ENCODE data around the gene RASAL1.

Gene RASAL1

DNA sequence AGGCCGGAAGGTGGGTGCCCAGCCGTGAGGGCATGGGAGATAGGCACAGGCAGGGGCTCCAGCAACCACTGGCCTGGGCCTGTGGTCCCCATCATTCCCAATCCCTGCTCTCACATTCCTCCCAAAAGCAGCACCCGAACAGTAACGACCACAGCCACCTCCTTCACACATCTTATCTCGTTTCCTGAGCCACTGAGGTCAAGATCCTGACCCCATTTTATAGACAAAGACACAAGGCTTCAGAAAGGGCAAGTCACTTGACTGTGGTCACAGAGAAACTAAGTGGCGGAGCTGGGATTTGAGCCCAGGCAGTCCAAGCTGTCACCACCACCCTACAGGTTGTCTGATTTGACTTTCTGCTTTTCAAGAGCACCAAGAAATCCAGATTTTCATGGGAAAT lies 40.2 kb downstream of the RASAL1 start:
- DNase-seq: no peak

DNA sequence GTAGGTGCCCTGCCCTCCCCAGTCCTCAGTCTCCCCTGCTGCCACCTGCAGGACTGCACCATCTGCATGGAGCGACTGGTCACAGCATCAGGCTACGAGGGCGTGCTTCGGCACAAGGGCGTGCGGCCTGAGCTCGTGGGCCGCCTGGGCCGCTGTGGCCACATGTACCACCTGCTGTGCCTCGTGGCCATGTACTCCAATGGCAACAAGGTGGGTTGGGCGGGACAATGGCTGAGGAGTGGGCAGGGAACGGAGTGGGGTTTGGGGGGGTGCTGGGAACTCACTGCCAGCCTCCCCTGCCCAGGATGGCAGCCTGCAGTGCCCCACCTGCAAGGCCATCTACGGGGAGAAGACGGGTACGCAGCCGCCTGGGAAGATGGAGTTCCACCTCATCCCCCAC lies 40.8 kb downstream of the RASAL1 start:
- DNase-seq: no peak

DNA sequence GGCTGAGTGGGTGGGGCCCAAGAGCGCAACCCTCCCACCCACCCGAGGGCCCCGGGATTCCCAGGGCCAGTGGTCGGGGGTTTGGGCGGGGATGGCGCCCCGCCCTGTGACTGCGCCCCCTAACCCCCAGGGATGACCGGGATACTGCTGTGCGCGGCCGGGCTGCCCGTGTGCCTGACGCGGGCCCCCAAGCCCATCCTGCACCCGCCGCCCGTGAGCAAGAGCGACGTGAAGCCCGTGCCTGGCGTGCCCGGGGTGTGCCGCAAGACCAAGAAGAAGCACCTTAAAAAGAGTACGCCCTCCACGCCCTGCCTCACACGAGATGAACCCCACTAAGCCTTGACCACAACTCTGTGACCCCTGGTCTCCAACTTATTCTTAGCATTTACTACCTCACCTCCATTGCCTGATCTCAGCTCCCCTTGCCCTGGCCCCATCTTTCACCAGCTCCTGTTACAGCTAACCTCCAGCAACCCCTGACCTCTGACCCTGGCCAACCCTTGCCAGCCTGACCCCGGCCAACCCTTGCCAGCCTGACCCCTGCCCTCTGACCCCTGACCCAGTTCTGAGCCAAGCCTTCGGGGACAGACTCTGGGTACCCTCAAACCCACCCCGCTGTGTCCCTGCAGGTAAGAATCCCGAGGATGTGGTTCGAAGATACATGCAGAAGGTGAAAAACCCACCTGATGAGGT lies 42.0 kb downstream of the RASAL1 start:
- DNase-seq: no peak

DNA sequence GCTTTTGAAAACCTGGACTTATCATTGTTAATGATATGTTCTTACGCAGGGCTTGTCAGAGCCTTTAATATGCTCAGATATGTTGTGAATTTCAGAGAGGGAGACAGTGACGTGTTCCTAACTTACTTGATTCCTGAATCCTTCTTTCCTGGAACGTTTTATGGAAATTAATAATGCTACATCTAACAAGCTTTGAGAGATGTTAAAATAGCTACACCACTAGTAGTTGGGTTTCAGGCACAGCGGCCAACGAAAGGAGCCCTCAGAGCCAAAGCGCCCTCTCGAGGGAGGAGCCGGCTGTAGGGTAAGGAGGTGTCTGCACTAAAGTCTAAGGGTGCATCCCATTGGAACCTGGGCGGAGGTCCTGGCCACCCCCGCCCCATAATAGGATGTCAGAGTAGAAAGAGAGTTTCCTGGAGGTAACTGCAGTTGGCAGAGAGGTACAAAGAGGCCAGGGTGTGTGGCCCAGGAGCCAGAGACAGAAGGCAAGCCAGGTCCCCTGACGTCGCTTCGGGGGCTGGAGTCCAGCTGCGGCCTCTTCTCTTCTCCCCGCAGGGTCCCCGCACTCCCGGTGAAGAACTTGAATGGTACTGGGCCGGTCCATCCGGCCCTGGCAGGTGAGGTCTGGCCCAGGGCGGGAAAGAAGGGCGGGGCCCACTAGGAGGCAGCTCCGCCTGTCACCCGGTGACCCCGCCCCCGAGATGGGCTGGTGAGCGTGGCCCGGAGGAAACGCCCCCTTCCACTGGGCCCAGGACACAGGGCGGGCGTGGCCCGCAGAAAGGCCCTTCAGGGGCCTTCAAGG lies 42.8 kb downstream of the RASAL1 start:
- no peak for DNase-seq

DNA sequence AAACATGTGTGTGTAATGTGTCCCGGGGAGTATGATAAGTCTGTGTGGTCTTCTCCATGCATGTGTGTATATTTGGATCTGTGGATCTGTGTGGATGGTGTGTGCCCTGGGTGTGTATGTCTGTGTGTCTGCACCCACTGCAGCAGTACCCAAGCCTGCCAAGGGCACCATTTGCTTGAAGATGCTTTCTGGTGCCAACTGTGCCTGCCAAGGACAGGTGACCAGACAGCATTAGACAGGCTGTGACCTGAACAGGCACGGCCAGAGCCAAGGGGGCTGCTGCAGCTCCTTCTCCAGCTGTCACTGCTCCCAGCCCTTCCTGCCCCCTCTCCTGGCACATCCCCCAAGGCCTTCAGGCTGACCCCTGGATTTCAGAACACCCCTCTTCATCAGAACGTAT lies 44.1 kb downstream of the RASAL1 start:
- no peak for DNase-seq

DNA sequence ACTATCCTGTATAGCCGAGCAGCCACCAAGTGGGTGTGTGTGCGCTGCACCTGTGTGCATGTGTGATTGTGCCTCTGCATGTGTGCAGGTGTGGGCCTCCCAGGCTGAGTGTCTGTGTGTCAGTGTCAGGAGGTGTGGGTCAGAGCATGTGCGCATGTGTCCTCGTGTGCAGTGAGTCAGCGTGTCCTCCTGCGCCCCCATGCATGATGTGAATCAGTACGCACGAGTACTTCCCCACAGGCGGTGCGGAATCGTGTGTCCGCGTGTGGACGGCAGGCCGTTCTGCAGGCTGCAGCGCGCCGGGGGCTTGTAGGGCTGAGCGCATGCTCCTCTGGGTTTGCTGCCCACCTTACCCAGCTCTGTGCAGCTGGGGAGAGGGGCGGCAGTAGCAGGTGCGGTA lies 44.8 kb downstream of the RASAL1 start:
- DNase-seq: no peak

DNA sequence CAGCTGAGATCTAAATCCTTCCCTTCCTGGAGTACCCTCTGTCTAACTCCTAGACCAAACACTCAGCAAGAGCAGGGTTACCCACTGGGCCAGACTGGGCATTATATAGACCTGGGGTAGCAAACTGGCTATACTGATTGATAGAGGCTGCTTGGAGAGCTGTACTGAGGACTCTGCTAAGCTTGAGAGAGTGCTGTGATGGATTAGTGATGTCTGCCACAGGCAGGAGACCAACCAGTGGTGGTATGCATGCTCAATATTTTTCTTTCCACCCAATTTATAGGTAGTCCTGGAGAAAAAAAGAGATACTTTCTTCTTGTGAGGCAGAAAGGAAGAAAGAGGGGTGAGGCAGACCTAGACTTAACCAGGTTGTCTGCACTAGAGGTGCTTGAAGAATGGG lies 45.7 kb downstream of the RASAL1 start:
- no peak for DNase-seq

DNA sequence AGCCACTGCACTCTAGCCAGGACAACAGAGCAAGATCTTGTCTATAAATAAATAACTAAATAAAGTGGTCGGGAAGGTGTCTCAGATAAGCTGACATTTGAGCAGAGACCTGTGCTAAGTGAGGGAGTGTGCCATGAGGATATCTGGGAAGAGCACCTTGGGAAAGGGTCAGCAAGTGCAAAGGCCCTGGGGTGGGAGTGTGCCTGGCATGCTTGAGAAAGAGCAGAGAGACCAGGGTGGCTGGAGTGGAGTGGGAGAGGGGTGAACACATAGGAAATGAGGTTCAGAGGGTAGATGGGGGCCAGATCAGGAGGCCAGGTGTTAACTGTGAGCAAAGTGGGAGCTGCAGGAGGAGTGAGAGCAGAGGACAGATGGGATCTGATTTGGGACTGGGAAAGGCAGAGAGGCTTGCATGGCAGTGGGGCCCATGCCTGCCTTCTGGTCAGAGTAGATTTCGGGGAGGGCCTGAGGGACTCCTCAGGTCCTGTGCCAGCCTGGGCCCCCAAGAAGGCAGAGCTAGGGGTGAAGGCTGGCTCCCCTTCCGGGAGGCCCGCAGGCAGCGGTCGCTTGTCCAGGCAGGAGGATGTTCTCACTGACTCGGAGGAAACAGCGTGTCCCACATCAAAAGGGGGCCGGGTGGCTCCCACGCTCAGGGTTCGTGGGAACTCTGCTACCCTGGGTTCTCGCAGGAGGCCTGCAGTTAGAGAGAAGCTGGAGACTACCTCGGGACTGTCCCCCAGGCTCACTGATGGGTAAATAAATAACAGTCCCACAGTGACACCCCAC lies 46.4 kb downstream of the RASAL1 start:
- no peak for DNase-seq

DNA sequence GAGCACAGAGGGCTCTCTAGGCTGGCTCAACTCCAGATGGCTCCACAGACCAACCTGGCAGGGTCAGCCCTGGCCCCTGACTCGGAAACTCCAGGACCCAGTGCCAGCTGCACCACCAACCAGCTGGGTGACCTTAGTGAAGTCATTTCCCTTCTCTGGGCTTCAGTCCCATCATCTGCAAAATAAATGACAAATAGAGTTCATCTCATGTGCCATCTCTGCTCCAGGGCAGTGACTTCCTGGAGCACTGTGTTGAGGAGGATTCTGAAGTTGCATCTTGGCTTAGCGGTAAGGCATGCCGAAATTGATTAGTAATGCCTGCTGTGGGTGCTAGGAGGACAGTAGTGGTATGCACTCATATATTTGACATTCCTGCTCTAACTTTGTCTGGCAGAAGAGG lies 47.5 kb downstream of the RASAL1 start:
- DNase-seq: no peak

DNA sequence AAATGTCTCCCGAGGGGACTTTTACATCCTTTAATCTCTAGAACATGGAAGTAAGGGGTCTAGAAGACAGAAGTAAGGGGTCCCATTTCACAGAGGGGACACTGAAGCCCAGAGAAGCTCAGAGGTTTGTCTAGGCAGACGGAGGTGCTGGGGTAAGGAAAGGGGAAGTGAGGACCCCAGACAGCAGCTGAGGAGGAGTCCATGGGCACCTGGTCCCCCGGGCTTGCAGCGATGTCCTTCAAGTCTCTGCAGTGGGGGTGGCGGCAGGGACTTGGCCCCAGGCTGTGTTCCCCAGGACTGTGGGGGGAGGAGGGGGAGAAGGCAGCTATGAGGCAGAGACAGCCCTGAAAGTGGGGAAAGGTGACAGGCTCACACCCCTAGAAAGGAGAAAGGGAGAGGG lies 48.4 kb downstream of the RASAL1 start:
- no peak for DNase-seq

DNA sequence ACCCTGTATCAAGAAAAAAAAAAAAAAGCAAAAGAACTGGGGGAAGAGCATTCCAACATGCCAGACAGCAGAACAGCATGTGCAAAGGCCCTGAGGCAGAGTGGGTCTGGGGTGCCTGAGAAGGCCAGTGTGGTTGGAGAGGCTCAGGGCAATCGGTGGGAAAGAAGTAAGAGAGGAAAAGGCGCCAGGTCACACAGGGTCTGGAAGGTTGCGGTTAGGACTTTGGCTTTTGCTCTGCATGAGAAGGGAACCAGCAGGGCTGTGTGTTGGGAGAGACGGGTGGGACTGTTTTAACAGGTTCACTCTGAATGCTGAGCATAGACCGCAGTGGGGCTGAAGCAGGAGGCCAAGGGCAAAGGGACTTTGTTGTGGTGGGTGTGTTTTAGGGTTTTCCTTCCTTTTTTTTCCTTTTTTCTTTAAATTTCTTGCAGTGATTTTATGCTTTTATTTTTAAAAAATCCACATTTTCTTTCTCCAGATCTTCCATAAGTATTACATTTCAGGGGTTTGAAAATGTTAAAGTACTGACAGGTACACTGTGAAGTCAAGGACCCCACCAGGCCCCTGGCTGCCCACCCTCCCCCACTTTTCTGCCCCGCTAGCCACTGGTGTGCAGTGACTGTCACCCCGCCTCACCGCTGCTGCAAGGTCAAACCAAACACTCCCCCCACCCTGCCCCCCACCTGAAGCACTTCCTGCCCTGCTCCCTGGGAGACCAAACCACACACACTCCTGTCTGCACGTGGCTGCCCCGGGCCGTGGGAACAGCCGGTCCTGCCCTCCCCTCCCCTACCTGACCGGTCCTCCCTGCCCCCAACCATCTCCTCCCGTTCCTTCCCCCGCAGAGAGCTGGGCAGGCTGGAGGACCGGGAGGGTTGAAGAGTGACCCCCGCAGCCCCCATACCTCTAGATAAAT lies 49.1 kb downstream of the RASAL1 start:
- DNase-seq: no peak

DNA sequence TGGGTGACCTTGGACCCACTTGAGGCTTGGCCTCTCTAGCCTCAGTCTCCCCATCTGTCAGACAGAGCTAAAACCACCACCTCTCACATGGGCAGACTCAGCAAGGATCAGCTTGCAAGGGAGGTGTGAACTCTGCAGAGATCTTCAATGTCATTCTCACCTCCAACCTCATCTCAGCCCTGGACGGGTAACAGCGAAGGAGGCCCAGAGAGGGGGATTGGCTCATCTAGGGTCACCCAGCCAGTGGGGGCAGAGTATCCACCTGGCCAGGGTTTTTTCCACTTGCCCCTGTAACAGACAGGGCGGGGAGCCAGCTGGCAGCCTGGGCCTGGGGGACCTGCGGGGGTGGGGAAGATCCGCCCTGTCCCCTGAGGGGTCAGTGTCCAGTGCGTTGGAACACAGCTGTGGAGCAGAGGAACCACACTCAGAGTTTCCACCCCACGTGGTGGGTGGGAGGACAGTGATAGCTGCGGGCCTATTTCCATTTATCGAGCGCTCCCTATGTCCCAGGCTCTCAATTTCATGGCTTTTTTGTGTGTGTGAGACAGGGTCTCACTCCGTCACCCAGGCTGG lies 51.6 kb downstream of the RASAL1 start:
- DNase-seq: no peak

DNA sequence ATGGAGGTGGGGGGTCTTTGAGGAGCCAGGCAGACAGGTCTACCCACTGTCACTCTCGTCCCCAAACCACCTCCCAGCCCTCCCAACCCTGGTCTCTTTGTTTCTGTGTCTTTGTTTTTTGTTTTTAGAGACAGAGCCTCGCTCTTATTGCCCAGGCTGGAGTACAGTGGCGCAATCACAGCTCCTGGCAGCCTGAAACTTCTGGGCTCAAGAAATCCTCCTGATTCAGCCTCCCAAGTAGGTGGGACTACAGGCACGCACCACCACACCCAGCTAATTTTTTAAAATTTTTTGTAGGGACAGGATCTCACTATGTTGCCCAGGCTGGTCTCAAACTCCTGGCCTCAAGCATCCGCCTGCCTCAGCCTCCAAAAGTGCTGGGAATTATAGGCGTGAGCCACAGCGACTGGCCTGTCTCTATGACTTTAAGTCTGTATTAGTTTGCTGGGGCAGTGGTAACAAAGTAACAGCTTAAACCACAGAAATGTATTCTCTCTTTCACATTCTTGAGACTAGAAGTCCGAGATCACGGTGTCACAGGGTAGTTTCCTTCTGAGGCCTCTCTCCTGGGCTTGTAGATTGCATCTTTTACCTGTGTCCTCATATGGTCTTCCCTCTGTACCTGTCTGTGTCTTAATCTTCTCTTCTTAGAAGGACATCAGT lies 52.9 kb downstream of the RASAL1 start:
- DNase-seq: no peak

DNA sequence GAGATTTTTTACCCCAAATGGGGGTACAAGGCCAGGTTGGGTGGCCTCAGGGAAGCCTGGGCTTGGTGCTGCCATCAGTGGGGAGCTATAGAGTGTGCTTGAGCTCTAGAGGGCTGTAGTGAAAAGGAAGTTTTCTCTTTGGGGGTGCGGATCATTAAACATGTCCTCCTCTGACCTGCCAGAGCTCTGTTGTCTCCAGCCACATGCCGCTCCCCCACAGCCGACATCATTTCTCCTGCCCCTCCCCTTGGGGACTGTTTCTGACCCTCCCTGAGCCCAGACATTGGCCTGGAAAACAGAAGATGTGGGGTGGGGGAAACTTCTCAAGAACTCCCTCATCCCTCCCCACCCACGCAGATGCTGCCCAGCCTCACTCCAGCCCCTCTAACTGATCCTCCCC lies 53.7 kb downstream of the RASAL1 start:
- DNase-seq: no peak

DNA sequence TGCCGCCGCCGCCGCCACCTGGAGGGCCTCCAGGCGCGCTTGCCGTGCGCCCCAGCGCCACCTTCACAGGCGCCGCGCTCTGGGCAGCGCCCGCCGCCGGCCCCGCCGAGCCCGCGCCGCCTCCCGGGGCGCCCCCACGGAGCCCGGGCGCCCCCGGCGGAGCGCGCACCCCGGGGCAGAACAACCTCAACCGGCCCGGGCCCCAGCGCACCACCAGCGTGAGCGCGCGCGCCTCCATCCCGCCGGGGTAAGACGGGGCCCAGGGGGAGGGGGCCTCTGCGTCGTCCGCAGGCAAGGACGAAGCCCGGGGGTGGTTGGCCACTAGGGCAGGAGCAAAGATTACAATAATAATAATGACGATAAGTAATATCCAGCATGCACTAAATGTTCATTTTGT lies 57.7 kb downstream of the RASAL1 start:
- no peak for DNase-seq

DNA sequence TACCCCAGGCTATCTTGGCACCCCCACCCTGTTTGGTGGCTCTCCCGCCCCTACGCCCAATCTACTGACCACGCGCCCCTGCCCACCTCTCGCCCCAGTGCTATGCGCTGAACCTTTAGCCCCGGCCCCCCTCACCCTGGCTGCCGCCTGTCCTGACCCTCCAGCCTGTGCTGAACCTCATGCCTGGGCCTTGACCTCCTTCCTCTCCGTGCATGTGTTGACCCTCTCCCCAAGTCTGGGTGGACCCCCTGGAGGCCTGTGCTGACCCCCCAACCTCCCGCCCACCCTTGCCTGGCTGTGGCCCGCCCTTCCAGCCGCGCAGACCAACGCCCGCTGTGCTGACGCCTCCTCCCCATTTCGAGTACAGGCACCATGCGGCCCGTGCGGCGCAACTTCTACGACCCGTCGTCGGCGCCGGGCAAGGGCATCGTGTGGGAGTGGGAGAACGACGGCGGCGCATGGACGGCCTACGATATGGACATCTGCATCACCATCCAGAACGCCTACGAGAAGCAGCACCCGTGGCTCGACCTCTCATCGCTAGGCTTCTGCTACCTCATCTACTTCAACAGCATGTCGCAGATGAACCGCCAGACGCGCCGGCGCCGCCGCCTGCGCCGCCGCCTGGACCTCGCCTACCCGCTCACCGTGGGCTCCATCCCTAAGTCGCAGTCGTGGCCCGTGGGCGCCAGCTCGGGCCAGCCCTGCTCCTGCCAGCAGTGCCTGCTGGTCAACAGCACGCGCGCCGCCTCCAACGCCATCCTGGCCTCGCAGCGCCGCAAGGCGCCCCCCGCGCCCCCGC lies 58.3 kb downstream of the RASAL1 start:
- no peak for DNase-seq

DNA sequence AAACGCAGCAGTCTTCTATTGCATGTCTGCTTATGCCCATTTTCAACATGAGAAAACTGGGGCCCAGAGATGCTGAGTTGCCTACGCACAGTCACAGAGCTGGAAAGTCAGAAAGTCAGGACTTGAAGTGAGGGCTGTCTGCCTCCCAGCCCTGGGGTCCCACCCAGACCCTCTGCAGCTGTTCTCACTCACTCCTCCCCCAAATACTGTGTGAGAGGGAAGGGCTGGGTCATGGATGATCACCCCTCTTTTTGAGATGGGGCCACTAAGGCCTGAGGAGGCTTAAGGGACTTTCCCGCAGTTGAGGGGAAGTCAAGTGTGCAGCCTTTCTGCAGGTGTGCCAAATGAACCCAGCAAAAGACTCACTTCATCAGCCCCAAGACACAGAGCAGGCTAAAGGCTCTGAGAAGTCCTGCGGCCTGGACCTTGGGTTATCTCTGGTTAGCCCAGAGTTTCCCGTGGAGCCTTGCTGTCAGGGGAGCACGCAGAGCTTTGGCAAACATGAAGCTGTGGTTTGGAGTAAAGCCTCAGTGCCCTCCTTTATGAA lies 60.4 kb downstream of the RASAL1 start:
- no peak for DNase-seq

DNA sequence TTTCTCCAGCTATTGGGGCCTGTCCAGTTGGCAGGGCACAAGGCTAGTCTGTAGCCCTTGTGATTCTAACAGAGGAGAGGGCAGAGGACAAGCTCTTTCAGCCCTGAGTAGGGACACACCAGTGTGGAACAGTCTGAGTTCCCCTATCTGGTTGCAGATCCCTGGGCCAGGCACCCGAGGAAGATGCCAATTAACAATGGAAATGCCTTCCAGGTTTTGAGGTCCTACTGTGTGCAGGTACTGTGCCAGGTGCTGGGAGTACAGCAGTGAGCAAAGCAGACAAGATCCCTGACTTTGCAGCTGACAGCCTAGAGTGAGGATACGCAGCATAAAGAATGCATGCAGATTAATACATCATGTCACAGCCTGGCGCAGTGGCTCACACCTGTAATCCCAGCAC lies 62.0 kb downstream of the RASAL1 start:
- DNase-seq: no peak

DNA sequence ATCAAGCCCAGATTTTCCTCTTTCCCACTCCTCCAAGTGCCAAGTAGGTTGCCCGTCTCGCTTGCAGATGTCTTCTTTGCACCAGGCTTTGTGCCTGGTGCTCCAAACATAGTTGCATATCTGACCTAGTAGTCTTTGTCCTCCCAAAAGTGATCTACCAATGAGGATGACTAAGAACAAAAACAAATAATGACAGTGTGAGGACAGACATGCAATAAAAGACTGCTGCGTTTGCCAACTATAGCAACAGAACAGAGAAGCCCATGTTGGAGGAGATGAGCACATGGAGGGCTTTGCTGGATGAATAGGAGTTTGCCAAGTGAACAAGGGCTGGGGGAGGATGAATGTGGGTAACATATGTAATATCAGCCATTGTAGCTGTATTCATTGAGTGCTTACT lies 63.4 kb downstream of the RASAL1 start:
- no peak for DNase-seq

All from NCI-H2227 treated with DMSO at 0.1 percent for 48 hours (cell line).